Measurements from ENCODE around the gene SDK1.

- TF ChIP-seq POLR2A (IDR thresholded peaks at IDR 0.05), result no peak
- TF ChIP-seq, protein P1, sequence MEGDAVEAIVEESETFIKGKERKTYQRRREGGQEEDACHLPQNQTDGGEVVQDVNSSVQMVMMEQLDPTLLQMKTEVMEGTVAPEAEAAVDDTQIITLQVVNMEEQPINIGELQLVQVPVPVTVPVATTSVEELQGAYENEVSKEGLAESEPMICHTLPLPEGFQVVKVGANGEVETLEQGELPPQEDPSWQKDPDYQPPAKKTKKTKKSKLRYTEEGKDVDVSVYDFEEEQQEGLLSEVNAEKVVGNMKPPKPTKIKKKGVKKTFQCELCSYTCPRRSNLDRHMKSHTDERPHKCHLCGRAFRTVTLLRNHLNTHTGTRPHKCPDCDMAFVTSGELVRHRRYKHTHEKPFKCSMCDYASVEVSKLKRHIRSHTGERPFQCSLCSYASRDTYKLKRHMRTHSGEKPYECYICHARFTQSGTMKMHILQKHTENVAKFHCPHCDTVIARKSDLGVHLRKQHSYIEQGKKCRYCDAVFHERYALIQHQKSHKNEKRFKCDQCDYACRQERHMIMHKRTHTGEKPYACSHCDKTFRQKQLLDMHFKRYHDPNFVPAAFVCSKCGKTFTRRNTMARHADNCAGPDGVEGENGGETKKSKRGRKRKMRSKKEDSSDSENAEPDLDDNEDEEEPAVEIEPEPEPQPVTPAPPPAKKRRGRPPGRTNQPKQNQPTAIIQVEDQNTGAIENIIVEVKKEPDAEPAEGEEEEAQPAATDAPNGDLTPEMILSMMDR (IDR thresholded peaks at IDR 0.05), result no peak
Measured at GRCh38 chr7:4246536-4246935, 945.5 kb downstream of the SDK1 start.
